Dedifferentiated amniotic fluid mesenchymal stem cell (primary cell): ENCODE measurements around the gene VPS26C.
"Not testable (repeated sequence)": the region's sequence is repeated elsewhere in the genome, so short reads cannot be mapped to it uniquely, and the experiment has no call there.

ENCODE experiments used
- DNase-seq: peaks from one replicate; pipeline ENCODE4 v3.0.0-alpha.2; 2016; ENCODE audit errors: extremely low spot score

VPS26C gene

GRCh38 chr21:37267269-37268185 is at the start of gene VPS26C:
Gene VPS26C (minus strand): TSS chr21:37267334. CDS start chr21:37267294, 40 bp downstream.
- DNase-seq: peak; percentile 99

- not testable (repeated sequence) for DNase-seq
These were observed 48.9 kb upstream of the VPS26C start for GRCh38 chr21:37316072-37316471.

DNA sequence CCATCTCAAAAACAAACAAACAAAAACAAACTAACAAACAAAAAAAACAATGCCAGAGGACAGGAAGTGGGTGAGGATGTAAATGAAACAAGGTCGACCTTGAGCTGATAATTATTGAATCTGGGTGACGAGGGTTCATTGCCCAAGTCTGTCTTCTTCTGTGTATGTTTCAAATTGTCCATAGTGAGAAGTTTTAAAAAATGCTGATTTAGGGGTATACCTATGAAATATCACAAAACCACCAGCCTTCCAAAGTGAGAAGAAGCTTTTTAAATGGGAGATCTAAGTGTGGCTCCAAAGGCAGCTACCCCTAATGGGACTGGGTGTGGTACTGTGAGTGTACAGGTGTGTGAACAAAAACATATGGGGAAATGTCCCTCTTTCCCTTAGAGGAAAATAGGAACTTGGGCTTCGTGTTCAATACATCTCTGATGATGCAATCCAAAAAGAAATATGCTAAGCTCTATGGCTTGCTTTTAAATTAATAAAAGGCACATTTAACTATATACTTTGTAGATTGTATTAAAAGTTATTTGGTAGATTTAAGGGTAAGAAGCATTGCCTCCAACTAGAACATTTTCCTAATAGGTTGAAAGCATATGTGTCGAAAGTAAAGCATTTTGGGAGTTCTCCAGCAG is 33.1 kb upstream of the VPS26C start:
- DNase-seq: no peak

- no peak for DNase-seq
These were observed 30.2 kb upstream of the VPS26C start for GRCh38 chr21:37297364-37297763.

DNA sequence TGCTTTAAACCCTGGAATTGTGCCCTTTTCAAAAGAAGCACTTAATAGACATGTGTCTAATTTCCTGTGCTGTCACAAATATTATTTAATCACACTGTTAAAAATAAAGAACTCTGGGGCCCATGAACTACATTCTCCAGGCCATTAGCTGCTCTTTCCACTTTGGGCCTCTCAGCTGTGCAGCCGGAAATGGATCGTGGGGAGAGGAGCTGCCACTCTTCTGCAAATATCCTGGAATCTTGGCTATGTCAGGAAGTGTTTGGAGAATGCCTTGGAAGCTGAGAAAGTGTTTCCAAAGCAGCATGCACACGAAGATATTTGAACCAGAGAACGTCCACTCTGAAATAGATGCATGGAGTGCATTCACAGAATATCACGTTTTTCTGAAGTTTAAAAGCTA is 27.5 kb upstream of the VPS26C start:
- DNase-seq: no peak

GRCh38 chr21:37292941-37293340 is 25.8 kb upstream of the VPS26C start:
- DNase-seq: no peak

DNA sequence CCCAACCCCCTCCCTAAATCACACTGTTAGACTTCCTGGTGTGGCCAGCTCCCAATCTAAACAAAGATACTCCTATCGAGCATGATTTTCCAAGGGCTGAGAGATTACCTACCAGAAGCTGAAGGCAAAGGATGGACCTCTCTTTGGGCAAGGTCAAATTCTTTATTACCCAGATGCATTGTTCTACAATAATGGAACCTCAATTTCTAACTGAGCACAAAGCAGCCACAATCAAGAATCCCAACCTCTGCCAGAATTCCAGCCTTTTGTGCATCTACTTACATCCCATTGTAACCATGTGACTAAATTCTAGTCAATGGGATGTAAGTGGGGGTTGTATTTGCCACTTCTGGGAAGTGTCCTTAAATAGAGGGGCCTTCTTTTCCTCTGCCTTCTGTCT is 24.9 kb upstream of the VPS26C start:
- DNase-seq: no peak

GRCh38 chr21:37283191-37283710 is 16.1 kb upstream of the VPS26C start:
- DNase-seq: not testable (repeated sequence)

GRCh38 chr21:37282602-37283001 is 15.5 kb upstream of the VPS26C start:
- not testable (repeated sequence) for DNase-seq

- DNase-seq: no peak
These were observed 14.9 kb upstream of the VPS26C start for GRCh38 chr21:37281993-37282392.

DNA sequence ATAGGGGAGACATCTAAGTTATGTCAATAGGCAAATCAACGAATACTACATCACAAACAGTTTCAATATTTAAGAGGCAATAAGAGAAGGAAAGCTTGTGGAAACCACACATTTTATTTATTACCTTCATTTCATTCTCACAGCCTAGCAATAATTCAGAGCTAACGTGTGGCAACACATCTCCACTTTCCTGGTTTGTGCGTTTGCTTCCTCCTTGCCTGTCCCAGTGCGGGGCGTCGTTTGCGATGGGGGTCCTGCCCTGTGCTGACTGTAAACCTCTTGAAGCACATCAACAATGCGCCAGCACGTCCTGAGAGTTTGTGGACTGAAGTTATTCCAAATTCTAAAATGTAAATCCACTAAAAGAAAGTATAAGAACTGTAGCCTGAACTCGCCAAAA is 14.4 kb upstream of the VPS26C start:
- DNase-seq: no peak

- DNase-seq: not testable (repeated sequence)
These were observed 12.1 kb upstream of the VPS26C start for GRCh38 chr21:37279271-37279670.

DNA sequence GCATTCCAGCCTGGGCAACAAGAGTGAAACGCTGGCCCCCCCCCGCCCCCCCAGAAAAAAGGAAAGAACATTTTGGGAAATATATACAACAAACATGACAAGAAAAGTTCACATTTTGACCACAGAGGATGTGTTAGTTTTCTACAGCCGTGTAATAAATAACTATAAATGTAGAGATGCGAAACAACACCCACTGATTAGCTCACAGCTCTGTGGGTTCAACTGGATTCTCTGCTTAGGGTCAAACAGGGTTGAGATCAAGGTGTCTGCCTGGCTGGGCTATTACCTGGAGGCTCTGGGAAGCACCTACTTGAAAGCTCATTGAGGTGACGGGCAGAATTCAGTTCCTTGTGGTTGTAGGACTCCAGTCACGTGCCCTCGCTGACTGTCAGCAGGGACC is 11.1 kb upstream of the VPS26C start:
- DNase-seq: no peak

DNA sequence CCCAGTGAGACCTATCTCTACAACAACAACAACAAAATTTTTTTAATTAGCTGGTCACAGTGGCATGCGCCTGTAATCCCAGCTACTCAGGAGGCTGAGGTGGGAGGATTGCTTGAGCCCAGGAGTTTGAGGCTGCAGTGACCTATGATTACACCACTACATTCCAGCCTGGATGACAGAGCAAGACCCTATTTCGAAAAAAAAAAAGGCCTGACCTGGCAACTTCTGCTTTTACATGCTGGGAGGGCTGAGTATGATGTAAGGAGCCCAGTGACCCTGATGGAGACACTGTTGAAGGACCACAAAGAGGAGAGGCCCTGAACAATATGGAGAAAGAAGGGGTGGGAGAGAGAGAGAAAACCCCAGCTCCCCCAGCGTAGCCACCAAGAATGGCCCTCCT is 9.2 kb upstream of the VPS26C start:
- no peak for DNase-seq

DNA sequence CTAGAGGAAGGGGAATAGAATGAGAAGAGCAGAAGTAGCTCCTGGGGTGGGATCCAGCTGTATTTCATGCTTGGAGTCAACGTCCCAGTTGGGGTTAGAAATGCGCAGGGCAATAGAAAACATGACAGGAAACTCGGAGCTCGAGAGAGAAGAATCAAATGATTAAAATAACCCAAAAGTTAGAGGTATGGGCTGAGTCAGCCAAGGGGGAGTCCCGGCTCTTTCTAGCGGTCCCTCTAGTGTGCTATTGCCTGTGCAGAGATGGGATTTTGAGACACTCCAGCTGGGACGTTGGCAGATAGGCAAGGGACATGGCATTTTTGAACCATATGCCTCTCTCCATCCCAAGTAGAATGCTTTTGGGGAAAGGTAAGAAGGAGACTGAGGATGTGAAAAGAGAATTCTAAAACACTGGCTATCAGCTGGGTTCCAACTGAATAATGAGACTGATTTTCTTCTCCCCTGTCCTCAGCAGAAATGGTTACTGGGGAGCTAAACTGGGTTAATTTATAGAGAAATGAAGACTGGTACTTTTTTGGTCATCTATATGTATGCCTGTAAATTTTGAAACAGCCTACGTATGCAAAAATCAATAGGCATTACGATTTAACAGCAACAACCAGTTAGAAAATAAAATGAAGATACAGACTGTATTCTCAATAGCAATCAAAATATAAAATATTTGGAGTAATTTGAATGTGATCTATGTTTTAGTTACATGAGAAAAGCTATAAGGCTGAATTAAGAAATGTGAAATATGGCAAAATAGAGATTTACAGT is 7.0 kb upstream of the VPS26C start:
- no peak for DNase-seq

DNA sequence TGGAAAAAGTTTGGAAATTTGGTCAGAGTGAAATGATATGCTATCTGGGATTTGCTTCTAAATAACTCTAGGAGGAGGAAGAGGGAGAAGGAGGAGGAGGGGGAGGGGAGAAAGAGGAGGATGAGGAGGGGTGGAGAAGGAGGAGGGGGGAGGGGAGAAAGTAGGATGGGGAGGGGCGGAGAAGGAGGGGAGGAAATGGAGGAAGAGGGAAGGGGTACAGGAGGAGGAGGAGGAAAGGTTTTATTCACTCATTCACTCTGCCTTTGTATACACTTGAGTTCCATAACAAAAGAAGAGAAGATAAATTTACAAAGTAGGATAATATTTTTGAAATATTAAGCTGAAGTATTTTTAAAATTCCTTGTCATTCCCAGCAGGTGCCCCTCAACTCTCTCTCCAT is 6.3 kb upstream of the VPS26C start:
- no peak for DNase-seq

DNA sequence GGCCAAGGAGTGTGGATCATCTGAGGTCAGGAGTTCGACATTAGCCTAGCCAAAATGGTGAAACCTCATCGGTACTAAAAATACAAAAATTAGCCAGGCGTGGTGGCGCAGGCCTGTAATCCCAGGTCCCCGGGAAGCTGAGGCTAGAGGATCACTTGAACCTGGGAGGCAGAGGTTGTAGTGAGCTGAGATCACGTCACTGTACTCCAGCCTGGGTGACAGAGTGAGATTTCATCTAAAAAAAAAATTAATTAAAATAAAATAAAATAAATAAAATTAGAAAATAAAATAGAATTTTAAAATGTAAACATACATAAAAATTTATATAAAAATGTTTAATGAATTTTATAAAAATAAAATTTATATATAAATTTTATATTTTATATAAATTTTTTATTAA is 5.8 kb upstream of the VPS26C start:
- DNase-seq: no peak

DNA sequence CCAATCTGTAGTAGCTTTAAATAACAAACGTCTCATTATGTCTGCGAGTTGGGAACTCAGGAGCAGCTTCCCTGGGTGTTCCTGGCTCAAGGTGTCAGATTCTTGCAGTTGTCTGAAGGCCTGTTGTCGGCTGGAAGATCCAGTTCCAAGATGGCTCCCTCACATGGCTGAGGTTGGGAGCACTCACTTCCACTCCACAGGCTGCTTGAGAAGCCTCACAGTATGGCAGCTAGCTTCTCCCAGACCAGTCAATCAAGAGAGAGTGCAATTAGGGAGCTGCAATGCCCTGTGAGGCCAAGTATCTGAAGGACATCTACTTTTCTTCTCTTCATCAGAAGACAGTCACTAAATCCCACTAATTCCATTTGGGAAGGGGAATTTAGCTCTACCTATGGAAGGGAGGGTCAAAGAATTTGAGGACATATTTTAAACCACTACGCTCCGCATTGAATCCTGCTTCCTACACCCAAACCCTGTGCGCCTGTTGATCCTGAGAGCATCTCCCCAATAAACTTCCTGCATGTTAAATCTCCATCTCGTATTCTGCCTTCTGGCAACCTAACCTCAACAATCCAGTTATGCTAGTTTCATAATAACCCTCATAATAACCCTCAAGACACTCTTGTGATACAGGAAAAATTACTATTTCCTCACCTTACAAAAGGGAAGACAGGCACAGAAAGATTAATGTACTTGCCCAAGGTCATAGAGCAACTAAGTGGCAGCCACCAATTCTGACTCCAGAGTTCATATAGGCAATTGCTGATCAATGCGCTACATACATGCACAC is 3.6 kb upstream of the VPS26C start:
- DNase-seq: no peak

DNA sequence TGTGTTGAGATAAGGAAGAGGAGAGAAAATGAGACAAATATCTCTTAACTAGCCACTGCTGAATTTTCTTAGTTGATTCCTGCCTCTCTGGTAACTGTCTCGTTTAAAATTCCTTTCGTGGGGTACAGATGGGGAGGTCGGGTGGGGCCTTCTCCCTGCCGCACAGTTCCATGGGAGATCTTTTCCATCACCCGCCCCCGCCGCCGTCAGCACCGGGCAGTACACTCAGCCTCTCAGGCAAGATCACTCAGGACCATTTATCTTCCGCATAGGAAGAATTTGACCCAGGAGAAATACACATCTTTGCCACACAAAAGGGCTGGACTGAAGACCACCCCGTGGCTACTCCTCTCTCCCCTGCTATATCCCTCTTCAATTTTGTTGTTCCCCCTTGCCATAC is 2.3 kb upstream of the VPS26C start:
- DNase-seq: no peak

DNA sequence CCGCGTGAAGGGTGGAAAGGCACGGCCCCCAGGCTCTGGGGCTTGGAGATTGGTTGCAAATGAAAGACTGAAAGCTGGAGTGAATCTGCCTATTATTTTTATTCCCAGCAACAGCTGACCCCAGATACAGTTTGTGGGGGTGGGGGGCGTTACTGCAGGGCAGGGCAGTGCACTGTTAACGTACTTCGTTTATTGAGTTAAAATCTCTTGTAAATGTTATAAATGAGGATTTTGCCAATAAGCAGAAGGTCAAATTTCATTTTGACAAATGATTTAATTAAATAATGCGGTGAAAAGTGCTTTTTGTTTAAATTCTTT is 1.0 kb upstream of the VPS26C start:
- DNase-seq: no peak

GRCh38 chr21:37266515-37267221 is 466 bp downstream of the VPS26C start:
- peak; percentile 26 for DNase-seq
